HCT116 (cell line): ENCODE measurements around the gene MUSK.

Source experiments
- ZFX ChIP-seq: fragments of 450-650 bp; IDR thresholded peaks from 2 replicates; pipeline ENCODE4 v1.6.1; 2017
- TF ChIP-seq, protein P1 (sequence below), 3 experiments: fragments of 200-600 bp in 1 of 3; sonication (generic) in 1 of 3; IDR thresholded peaks in 2 of 3; conservative IDR thresholded peaks in 1 of 3; 2 replicates each; pipeline ENCODE4 v1.5.1; 2012 to 2017; ENCODE audit warnings: low read depth in 2 of 3, low read length in 2 of 3, antibody characterized with exemption in 1 of 3, borderline replicate concordance in 1 of 3, control low read depth in 1 of 3, mild to moderate bottlenecking in 1 of 3, mixed read lengths in 1 of 3, mixed run types in 1 of 3, moderate library complexity in 1 of 3; ENCODE audit not compliant: insufficient read depth in 1 of 3

DNA sequence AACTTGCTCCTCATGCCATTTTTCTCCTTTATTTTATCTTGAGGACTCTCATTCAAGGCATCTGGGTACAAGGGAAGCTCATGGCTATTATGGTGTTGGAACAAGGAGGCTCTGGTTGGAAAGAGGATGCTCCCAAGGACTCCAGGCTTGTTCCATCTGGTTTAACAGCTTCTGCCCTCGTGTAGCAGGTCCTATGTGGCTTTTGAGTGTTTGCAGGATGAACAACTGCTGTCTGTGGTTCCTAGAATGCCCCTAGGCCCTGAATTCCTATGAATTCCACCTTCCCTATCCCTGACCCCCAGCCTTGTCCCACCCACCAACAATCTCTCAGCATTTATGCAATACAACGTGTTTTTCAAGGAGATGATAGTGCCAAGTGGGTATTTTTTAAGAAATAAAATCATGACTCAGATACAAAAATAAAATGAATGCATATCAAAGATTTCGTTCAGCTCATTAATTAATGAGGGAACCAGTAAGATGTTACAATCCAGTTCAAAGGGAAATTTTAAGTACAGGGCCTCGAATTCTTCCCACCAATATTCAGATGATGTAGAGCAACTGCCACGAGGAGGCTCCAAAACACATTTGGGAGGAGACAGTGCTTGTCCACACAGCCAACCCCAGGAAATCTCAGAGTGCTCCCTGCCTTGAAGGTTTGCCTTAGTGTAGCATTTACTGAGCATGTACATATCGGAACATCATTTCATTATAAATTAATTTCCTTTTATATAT, 182.0 kb downstream of the MUSK start:
- TF ChIP-seq, protein P1, sequence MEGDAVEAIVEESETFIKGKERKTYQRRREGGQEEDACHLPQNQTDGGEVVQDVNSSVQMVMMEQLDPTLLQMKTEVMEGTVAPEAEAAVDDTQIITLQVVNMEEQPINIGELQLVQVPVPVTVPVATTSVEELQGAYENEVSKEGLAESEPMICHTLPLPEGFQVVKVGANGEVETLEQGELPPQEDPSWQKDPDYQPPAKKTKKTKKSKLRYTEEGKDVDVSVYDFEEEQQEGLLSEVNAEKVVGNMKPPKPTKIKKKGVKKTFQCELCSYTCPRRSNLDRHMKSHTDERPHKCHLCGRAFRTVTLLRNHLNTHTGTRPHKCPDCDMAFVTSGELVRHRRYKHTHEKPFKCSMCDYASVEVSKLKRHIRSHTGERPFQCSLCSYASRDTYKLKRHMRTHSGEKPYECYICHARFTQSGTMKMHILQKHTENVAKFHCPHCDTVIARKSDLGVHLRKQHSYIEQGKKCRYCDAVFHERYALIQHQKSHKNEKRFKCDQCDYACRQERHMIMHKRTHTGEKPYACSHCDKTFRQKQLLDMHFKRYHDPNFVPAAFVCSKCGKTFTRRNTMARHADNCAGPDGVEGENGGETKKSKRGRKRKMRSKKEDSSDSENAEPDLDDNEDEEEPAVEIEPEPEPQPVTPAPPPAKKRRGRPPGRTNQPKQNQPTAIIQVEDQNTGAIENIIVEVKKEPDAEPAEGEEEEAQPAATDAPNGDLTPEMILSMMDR (IDR thresholded peaks at IDR 0.05 in 2 of 3, conservative IDR thresholded peaks at IDR 0.05 in 1 of 3; ENCODE audit: borderline replicate concordance in 1 of 3, insufficient read depth in 1 of 3, low read depth in 2 of 3, low read length in 2 of 3), result no peak
- TF ChIP-seq ZFX, result no peak
